Activated B cell treated with CpG ODN at 0.5 μM for 24 hours (primary cell): ENCODE measurements around the gene MCC. TPM values are rescaled to one million over a fixed set of nuclear protein-coding genes. Genes with fewer than 3 reads are reported as not detected.

Experiments
- ATAC-seq: fragments of 200-7000 bp; cut with Tn5 transposase; one replicate; pipeline ENCODE4 v1.10.0; 2021; ENCODE audit warnings: low read depth, mild to moderate bottlenecking, moderate library complexity
- CTCF ChIA-PET: fragments of 350-600 bp; sonication (Branson Sonifier 250); formaldehyde crosslinking; loops from one replicate; lab custom pipeline; 2021; ENCODE audit warnings: antibody characterized with exemption; lab: Charles Lee
- POLR2A ChIA-PET: fragments of 350-600 bp; sonication (Branson Sonifier 250); formaldehyde crosslinking; loops from one replicate; lab custom pipeline; 2021; ENCODE audit warnings: antibody characterized with exemption; lab: Charles Lee
- DNase-seq: peaks from one replicate; pipeline ENCODE4 v3.0.0; 2022
- H3K27ac Mint-ChIP-seq: one replicate; pipeline ENCODE4 v1.8.0; 2020; ENCODE audit warnings: mixed read lengths
- H3K27me3 Mint-ChIP-seq: one replicate; pipeline ENCODE4 v1.8.0; 2021; ENCODE audit warnings: mixed read lengths
- H3K36me3 Mint-ChIP-seq: one replicate; pipeline ENCODE4 v1.8.0; 2021; ENCODE audit warnings: low read depth, mixed read lengths
- H3K4me1 Mint-ChIP-seq: one replicate; pipeline ENCODE4 v1.8.0; 2021; ENCODE audit warnings: mixed read lengths
- H3K4me3 Mint-ChIP-seq: one replicate; pipeline ENCODE4 v1.8.0; 2020; ENCODE audit warnings: mild to moderate bottlenecking, mixed read lengths
- H3K9me3 Mint-ChIP-seq: one replicate; pipeline ENCODE4 v1.8.0; 2020; ENCODE audit warnings: mixed read lengths
- intact Hi-C: fragments of 100-400 bp; cut with micrococcal nuclease; formaldehyde crosslinking; loops from one replicate; pipeline ENCODE4 v1.15.1; 2024
- total RNA-seq: library from RNA; stranded (reverse); gene quantifications from 2 replicates; pipeline ENCODE4 v1.2.3, GENCODE V29; 2022
- TF ChIP-seq, protein P1 (sequence below): fragments of 200-600 bp; IDR thresholded peaks from one replicate; pipeline ENCODE4 v1.8.0; 2022; ENCODE audit warnings: antibody characterized with exemption, mild to moderate bottlenecking

The MCC gene
- total RNA-seq, 1 donor from 2014 or later: 0.22 TPM

DNA sequence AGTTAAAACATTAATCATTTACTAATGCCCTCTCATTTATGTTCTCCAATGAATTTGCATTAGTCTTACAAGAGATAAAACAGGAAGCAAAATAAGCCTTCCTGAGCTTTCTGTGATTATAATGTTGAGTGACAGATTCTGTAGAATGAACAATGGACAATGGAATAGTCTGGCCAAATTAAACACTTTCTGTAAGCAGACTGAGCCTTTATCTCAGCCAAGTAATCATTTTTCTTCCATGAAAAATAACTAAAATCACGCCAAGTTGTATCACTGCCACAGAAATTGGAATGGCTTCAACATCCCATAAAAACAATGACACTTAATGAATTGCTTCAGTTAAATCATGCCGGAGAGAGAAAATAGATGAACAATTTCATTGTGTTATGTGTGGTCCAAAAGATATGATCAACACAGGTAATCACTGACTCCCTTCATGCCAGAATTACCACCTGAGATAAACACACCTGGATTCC, 116.5 kb downstream of the MCC start:
- DNase-seq (no peak), ATAC-seq (no peak)
- H3K4me1 Mint-ChIP-seq: no peaks in the 10 kb centered on the region
- peaks cover 16% of the 10 kb centered on the region for H3K27me3 Mint-ChIP-seq
- H3K36me3 Mint-ChIP-seq: no peaks in the 10 kb centered on the region
- POLR2A ChIA-PET: no interaction called here
- TF ChIP-seq, protein P1, sequence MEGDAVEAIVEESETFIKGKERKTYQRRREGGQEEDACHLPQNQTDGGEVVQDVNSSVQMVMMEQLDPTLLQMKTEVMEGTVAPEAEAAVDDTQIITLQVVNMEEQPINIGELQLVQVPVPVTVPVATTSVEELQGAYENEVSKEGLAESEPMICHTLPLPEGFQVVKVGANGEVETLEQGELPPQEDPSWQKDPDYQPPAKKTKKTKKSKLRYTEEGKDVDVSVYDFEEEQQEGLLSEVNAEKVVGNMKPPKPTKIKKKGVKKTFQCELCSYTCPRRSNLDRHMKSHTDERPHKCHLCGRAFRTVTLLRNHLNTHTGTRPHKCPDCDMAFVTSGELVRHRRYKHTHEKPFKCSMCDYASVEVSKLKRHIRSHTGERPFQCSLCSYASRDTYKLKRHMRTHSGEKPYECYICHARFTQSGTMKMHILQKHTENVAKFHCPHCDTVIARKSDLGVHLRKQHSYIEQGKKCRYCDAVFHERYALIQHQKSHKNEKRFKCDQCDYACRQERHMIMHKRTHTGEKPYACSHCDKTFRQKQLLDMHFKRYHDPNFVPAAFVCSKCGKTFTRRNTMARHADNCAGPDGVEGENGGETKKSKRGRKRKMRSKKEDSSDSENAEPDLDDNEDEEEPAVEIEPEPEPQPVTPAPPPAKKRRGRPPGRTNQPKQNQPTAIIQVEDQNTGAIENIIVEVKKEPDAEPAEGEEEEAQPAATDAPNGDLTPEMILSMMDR: no peak
- CTCF ChIA-PET: no interaction called here
- H3K27ac Mint-ChIP-seq: no peak overlapping the region
- no peak overlapping the region for H3K4me3 Mint-ChIP-seq
- H3K9me3 Mint-ChIP-seq: no peaks in the 10 kb centered on the region
- intact Hi-C loops: no loop called here

DNA sequence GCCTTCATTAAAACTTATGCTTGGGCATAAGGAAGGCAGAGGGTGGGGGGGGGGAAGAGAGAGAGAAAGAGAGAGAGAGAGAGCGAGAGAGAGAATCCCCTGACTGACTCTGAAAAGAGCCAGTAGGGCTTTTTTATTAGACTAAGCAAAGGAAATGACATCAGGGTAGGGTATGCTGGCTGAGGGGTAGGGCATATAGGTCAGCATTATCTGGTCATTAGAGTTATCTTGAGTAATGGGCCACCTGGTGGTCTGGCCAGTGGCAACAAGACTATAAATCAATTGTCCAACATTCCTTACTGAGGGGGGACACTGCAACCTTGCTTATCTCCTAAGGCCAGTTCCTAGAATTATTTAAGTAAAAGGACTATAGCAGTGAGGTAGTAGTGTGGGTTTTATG, 120.7 kb downstream of the MCC start:
- ChIA-PET CTCF (interaction anchor here (1.8 kb wide), 1 partner anchor 12 kb away, joined by 5 read pairs; no protein-coding TSS in a partner anchor), POLR2A (no interaction called here)
- H3K27ac Mint-ChIP-seq: no peak overlapping the region
- intact Hi-C loops: no loop called here
- ATAC-seq (no peak), DNase-seq (no peak)
- H3K4me3 Mint-ChIP-seq: no peak overlapping the region
- peaks cover 4% of the 10 kb centered on the region for H3K36me3 Mint-ChIP-seq
- no peaks in the 10 kb centered on the region for H3K4me1 Mint-ChIP-seq
- H3K27me3 Mint-ChIP-seq: peaks cover 10% of the 10 kb centered on the region
- peaks cover 16% of the 10 kb centered on the region for H3K9me3 Mint-ChIP-seq
- TF ChIP-seq, protein P1: no peak

DNA sequence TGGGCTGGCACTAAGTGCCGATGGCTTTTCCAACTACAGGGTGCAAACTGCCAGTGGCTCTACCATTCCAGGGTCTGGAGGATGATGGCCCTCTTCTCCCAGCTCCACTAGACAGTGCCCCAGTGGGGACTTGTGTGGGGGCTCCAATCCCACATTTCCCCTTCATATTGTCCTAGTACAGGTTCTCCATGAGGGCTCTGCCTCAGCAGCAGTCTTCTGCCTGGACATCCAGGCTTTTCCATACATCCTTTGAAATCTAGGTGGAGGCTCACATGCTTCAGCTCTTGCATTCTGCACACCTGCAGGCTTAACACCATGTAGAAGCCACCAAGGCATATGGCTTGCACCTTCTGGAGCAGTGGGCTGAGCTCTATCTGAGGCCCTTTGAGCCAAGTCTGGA, 123.8 kb downstream of the MCC start:
- ChIA-PET CTCF (no interaction called here), POLR2A (no interaction called here)
- intact Hi-C loops: no loop called here
- Mint-ChIP-seq H3K4me3 (no peak overlapping the region), H3K27me3 (peaks cover 12% of the 10 kb centered on the region), H3K4me1 (no peaks in the 10 kb centered on the region), H3K36me3 (peaks cover 4% of the 10 kb centered on the region), H3K27ac (no peak overlapping the region), H3K9me3 (peaks cover 16% of the 10 kb centered on the region)
- no peak for ATAC-seq
- DNase-seq: no peak
- TF ChIP-seq, protein P1: no peak

DNA sequence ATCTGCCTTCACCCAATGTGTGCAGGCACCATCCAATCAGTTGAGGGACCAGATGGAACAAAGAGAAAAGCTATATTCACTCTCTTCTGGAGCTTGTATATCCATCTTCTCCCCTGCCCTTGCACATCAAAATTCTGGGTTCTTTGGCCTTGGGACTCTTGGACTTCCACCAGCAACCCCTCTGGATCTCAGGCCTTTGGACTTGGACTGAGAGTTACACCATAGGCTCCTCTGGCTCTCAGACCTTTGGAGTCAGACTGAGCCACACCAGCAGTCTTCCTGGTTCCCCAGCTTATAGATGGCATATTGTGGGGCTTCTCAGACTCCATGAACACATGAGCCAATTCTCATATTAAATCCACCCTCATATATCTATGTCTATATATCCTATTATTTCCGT, 126.6 kb downstream of the MCC start:
- intact Hi-C loops: no loop called here
- Mint-ChIP-seq H3K4me3 (no peak overlapping the region), H3K27me3 (peaks cover 8% of the 10 kb centered on the region), H3K4me1 (no peaks in the 10 kb centered on the region), H3K27ac (no peak overlapping the region), H3K9me3 (peaks cover 16% of the 10 kb centered on the region), H3K36me3 (peaks cover 4% of the 10 kb centered on the region)
- TF ChIP-seq, protein P1: no peak
- no peak for ATAC-seq
- no peak for DNase-seq
- ChIA-PET POLR2A (no interaction called here), CTCF (no interaction called here)

DNA sequence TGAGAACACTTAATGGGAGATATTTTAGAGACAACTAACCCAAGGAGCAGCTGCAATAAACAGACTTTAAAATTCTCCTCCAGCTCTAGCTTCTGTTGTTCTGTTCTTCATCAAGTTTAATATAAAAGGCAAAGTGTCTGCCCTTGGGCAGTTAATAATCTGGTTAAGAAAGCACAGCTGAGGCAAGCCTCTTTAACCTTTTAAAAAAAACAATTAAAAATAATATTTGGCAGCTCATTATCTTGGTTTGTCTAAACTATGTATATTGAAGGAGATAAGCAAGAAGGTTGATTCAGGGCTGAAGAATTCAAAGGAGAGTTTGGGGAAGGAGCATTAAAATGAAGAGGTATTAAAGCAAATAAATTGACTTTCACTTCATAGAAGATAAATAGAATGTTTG, 128.8 kb downstream of the MCC start:
- Mint-ChIP-seq H3K27ac (no peak overlapping the region), H3K4me3 (no peak overlapping the region), H3K4me1 (no peaks in the 10 kb centered on the region), H3K9me3 (peaks cover 4% of the 10 kb centered on the region), H3K27me3 (peaks cover 8% of the 10 kb centered on the region), H3K36me3 (peaks cover 3% of the 10 kb centered on the region)
- TF ChIP-seq, protein P1: no peak
- intact Hi-C loops: no loop called here
- CTCF ChIA-PET: no interaction called here
- ATAC-seq (no peak), DNase-seq (no peak)
- POLR2A ChIA-PET: no interaction called here
